ENCODE data around the gene ZNF136. TPM values are rescaled to one million over a fixed set of nuclear protein-coding genes. Genes with fewer than 3 reads are reported as not detected.

ZNF136 gene
- total and polyA plus RNA-seq, 2 of the 8 experiments (the other 6 are each of a cell fraction or from before 2014, with no cell fraction given): 1.6 to 6.9 TPM

GRCh38 chr19:12237143-12237839, 74.4 kb downstream of the ZNF136 start:
- Histone ChIP-seq H2BK120ac (replicated peaks; ENCODE audit: low read depth, low read length) (no peak overlapping the region), H2BK15ac (ENCODE audit: low read length) (no peak overlapping the region), H3K9me3 (ENCODE audit: insufficient read depth in 2 of 2, low read depth in 1 of 2, low read length in 1 of 2) (peaks cover 26 to 48% of the 10 kb centered on the region in 2 experiments; a peak in 3 of 4 replicates), H3K14ac (ENCODE audit: insufficient read length) (no peak overlapping the region), H2BK20ac (ENCODE audit: low read length) (no peak overlapping the region), H3K56ac (replicated peaks; ENCODE audit: insufficient read length, low read depth, low read length) (no peak overlapping the region), H3K4ac (replicated peaks; ENCODE audit: insufficient read length, low read depth, low read length) (no peak overlapping the region), H2AK5ac (ENCODE audit: low read depth, low read length) (no peak overlapping the region), H3K23me2 (ENCODE audit: low read depth, low read length) (no peaks in the 10 kb centered on the region), H3K79me1 (ENCODE audit: low read depth, low read length) (no peaks in the 10 kb centered on the region), H2BK12ac (ENCODE audit: low read depth, low read length) (no peak overlapping the region), H2AFZ (ENCODE audit: low read length) (no peak overlapping the region), H3K27me3 (replicated peaks in 1 of 4; ENCODE audit: control insufficient read depth in 3 of 4, extremely low read depth in 1 of 4, insufficient read depth in 3 of 4, low read length in 3 of 4) (no peaks in the 10 kb centered on the region; a peak in 1 of 7 replicates), H3K4me2 (ENCODE audit: insufficient read depth in 1 of 2, low read depth in 2 of 2, low read length in 2 of 2) (no peak overlapping the region), H3K4me3 (ENCODE audit: extremely low read depth in 1 of 4, insufficient read depth in 2 of 4, low read depth in 3 of 4, low read length in 4 of 4) (no peak overlapping the region), H2BK5ac (ENCODE audit: low read depth, low read length) (no peak overlapping the region), H3K4me1 (replicated peaks in 1 of 4; ENCODE audit: control insufficient read depth in 3 of 4, insufficient read depth in 4 of 4, low read length in 3 of 4) (no peaks in the 10 kb centered on the region), H3K18ac (ENCODE audit: extremely low read depth, low read length) (no peak overlapping the region), H4K5ac (ENCODE audit: insufficient read length, low read depth, low read length) (no peak overlapping the region), H3K79me2 (ENCODE audit: control insufficient read depth in 1 of 2, insufficient read depth in 2 of 2, low read length in 2 of 2) (no peaks in the 10 kb centered on the region), H4K91ac (replicated peaks; ENCODE audit: insufficient read length, low read length) (no peak overlapping the region), H3K23ac (ENCODE audit: insufficient read length) (no peak overlapping the region), H3K36me3 (ENCODE audit: control insufficient read depth in 2 of 4, insufficient read depth in 4 of 4, low read length in 3 of 4) (peaks cover 0 to 3% (median 0%) of the 10 kb centered on the region in 4 experiments; a peak in 1 of 8 replicates), H4K8ac (ENCODE audit: extremely low read depth, insufficient read depth, low read length) (no peak overlapping the region), H3K9ac (replicated peaks in 1 of 4; ENCODE audit: extremely low read depth in 1 of 4, low read depth in 3 of 4, low read length in 3 of 4) (no peak overlapping the region), H4K20me1 (replicated peaks in 1 of 2; ENCODE audit: control insufficient read depth in 1 of 2, insufficient read depth in 2 of 2, low read length in 2 of 2) (no peaks in the 10 kb centered on the region), H3K27ac (ENCODE audit: low read depth, low read length) (no peak overlapping the region)
- CTCF ChIA-PET (ENCODE audit: partially characterized antibody): no interaction called here
- POLR2A ChIA-PET (ENCODE audit: partially characterized antibody): no interaction called here
- WGBS, 2 experiments (ENCODE audit: extremely low coverage in 1 of 2, insufficient coverage in 1 of 2, insufficient read length in 1 of 2, insufficient replicate concordance in 2 of 2, low coverage in 1 of 2, low lambda C conversion rate in 2 of 2, missing lambda C conversion rate in 1 of 2): 87% methylated on average over 27 of the region's 37 CpGs; no CpG with 5 or more reads in 1 of the 2 experiments
- DNase-seq (ENCODE audit: low read depth in 1 of 2, low spot score in 2 of 2) (no peak), FAIRE-seq (no peak)
- TF ChIP-seq TCF12 (IDR thresholded peaks at IDR 0.05; ENCODE audit: low read depth, low read length) (no peak), SRF (IDR thresholded peaks at IDR 0.05; ENCODE audit: low read depth, low read length) (no peak), TBP (IDR thresholded peaks at IDR 0.05; ENCODE audit: low read depth, low read length) (no peak), SIRT6 (IDR thresholded peaks at IDR 0.05; ENCODE audit: low read length) (no peak), MAX (IDR thresholded peaks at IDR 0.05) (no peak), CHD1 (IDR thresholded peaks at IDR 0.05; ENCODE audit: low read depth, low read length) (no peak), CREB1 (IDR thresholded peaks at IDR 0.05) (no peak), CEBPB (IDR thresholded peaks at IDR 0.05; ENCODE audit: low read depth, low read length) (no peak), EZH2 (IDR thresholded peaks at IDR 0.05; ENCODE audit: low read depth, low read length, severe bottlenecking) (no peak), YY1 (IDR thresholded peaks at IDR 0.05; ENCODE audit: low read depth, low read length) (no peak), E2F6 (IDR thresholded peaks at IDR 0.05) (no peak)
- TF ChIP-seq, protein P1, sequence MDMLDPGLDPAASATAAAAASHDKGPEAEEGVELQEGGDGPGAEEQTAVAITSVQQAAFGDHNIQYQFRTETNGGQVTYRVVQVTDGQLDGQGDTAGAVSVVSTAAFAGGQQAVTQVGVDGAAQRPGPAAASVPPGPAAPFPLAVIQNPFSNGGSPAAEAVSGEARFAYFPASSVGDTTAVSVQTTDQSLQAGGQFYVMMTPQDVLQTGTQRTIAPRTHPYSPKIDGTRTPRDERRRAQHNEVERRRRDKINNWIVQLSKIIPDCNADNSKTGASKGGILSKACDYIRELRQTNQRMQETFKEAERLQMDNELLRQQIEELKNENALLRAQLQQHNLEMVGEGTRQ (IDR thresholded peaks at IDR 0.05; ENCODE audit: low read length): no peak
